ENCODE measurements around the gene ARFGAP3. TPM values are rescaled to one million over a fixed set of nuclear protein-coding genes. Genes with fewer than 3 reads are reported as not detected.
A peak's percentile ranks its signal among the peaks of the same experiment; 100 is the strongest.

ARFGAP3 gene
- total RNA-seq, 1 donor from 2014 or later, result 26.3 TPM

GRCh38 chr22:42805016-42805997 is 51.8 kb downstream of the ARFGAP3 start:
- H3K4me3 Mint-ChIP-seq (ENCODE audit: low read depth), result peak overlapping the region; percentile 17
- no peaks in the 10 kb centered on the region for H3K27me3 Mint-ChIP-seq
- no peak for TF ChIP-seq CTCF (IDR thresholded peaks at IDR 0.05; ENCODE audit: unreplicated experiment)
- peak overlapping the region; percentile 88 for H3K27ac Mint-ChIP-seq
- peaks cover 24% of the 10 kb centered on the region for H3K36me3 Mint-ChIP-seq (ENCODE audit: insufficient read depth)
- H3K9me3 Mint-ChIP-seq (ENCODE audit: low read depth), result no peaks in the 10 kb centered on the region
- DNase-seq (ENCODE audit: low spot score, unreplicated experiment), result no peak
- peaks cover 24% of the 10 kb centered on the region for H3K4me1 Mint-ChIP-seq (ENCODE audit: low read depth)

- TF ChIP-seq CTCF (IDR thresholded peaks at IDR 0.05; ENCODE audit: unreplicated experiment), result no peak
- Mint-ChIP-seq H3K27me3 (no peaks in the 10 kb centered on the region), H3K4me1 (ENCODE audit: low read depth) (peaks cover 24% of the 10 kb centered on the region), H3K9me3 (ENCODE audit: low read depth) (no peaks in the 10 kb centered on the region), H3K4me3 (ENCODE audit: low read depth) (no peak overlapping the region), H3K27ac (peak overlapping the region; percentile 83), H3K36me3 (ENCODE audit: insufficient read depth) (peaks cover 21% of the 10 kb centered on the region)
- no peak for DNase-seq (ENCODE audit: low spot score, unreplicated experiment)
Observed at GRCh38 chr22:42803389-42803788, 53.7 kb downstream of the ARFGAP3 start.

GRCh38 chr22:42801252-42802080 is 55.6 kb downstream of the ARFGAP3 start:
- Mint-ChIP-seq H3K36me3 (ENCODE audit: insufficient read depth) (peaks cover 17% of the 10 kb centered on the region), H3K27ac (no peak overlapping the region), H3K4me1 (ENCODE audit: low read depth) (peaks cover 24% of the 10 kb centered on the region), H3K4me3 (ENCODE audit: low read depth) (no peak overlapping the region), H3K9me3 (ENCODE audit: low read depth) (no peaks in the 10 kb centered on the region), H3K27me3 (no peaks in the 10 kb centered on the region)
- TF ChIP-seq CTCF (IDR thresholded peaks at IDR 0.05; ENCODE audit: unreplicated experiment), result no peak
- DNase-seq (ENCODE audit: low spot score, unreplicated experiment), result no peak

- H3K27ac Mint-ChIP-seq, result peak overlapping the region; percentile 73
- no peaks in the 10 kb centered on the region for H3K9me3 Mint-ChIP-seq (ENCODE audit: low read depth)
- peaks cover 16% of the 10 kb centered on the region for H3K36me3 Mint-ChIP-seq (ENCODE audit: insufficient read depth)
- H3K27me3 Mint-ChIP-seq, result no peaks in the 10 kb centered on the region
- H3K4me1 Mint-ChIP-seq (ENCODE audit: low read depth), result peaks cover 19% of the 10 kb centered on the region
- no peak for DNase-seq (ENCODE audit: low spot score, unreplicated experiment)
- H3K4me3 Mint-ChIP-seq (ENCODE audit: low read depth), result no peak overlapping the region
- TF ChIP-seq CTCF (IDR thresholded peaks at IDR 0.05; ENCODE audit: unreplicated experiment), result no peak
Observed at GRCh38 chr22:42800451-42801251, 56.4 kb downstream of the ARFGAP3 start.
